Gastrocnemius medialis (tissue), 4 donors: Measurements from ENCODE around the gene ZNF276. TPM values are rescaled to one million over a fixed set of nuclear protein-coding genes. Genes with fewer than 3 reads are reported as not detected.

Experiments used
- ATAC-seq, 2 donors: fragments of 150-250 bp; one replicate each; pipeline ENCODE4 v1.9.1; 2016
- DNase-seq, 2 donors: peaks; one replicate each; pipeline ENCODE4 v3.0.0-alpha.2; 2019
- H3K27ac ChIP-seq, 4 donors: fragments of 200-600 bp; sonication (generic); 1 replicate in 1 of 4; 2 replicates in 3 of 4; pipeline ENCODE4 v1.5.1; 2016 to 2018; ENCODE audit warnings: mild to moderate bottlenecking in 2 of 4, moderate library complexity in 1 of 4
- H3K27me3 ChIP-seq, 3 donors: fragments of 200-600 bp; sonication (generic) in 2 of 3; 1 replicate in 1 of 3; 2 replicates in 2 of 3; pipeline versions ENCODE4 v1.5.1 to v1.6.0; 2016 to 2019; ENCODE audit warnings: mild to moderate bottlenecking in 1 of 3, moderate library complexity in 1 of 3
- H3K36me3 ChIP-seq, 2 donors: fragments of 200-600 bp; sonication (generic) in 1 of 2; one replicate each; pipeline ENCODE4 v1.5.1; 2017 to 2018
- H3K4me1 ChIP-seq, 2 donors: fragments of 200-600 bp; sonication (generic) in 1 of 2; one replicate each; pipeline ENCODE4 v1.5.1; 2016 to 2017; ENCODE audit warnings: mild to moderate bottlenecking in 2 of 2
- H3K4me3 ChIP-seq, 4 donors: fragments of 200-600 bp; sonication (generic) in 3 of 4; 1 replicate in 1 of 4; 2 replicates in 3 of 4; pipeline ENCODE4 v1.5.1; 2016 to 2019; ENCODE audit warnings: mild to moderate bottlenecking in 2 of 4
- H3K9me3 ChIP-seq, 3 donors: fragments of 200-600 bp; sonication (generic) in 2 of 3; 1 replicate in 1 of 3; 2 replicates in 2 of 3; pipeline ENCODE4 v1.5.1; 2016 to 2019
- CTCF ChIP-seq, 5 experiments: fragments of 450-650 bp in 3 of 5; fragments of 200-600 bp in 2 of 5; sonication (generic) in 2 of 5; IDR thresholded peaks in 4 of 5; conservative IDR thresholded peaks in 1 of 5; 1 replicate in 4 of 5; 2 replicates in 1 of 5; pipeline ENCODE4 v1.5.1; 2016 to 2019; ENCODE audit warnings: antibody characterized with exemption in 5 of 5, mild to moderate bottlenecking in 3 of 5, moderate library complexity in 3 of 5
- POLR2A ChIP-seq, 2 donors: fragments of 450-650 bp; IDR thresholded peaks; one replicate each; pipeline ENCODE4 v1.6.1; 2017; ENCODE audit warnings: antibody characterized with exemption in 2 of 2, mild to moderate bottlenecking in 2 of 2, moderate library complexity in 2 of 2
- in situ Hi-C, 4 donors: fragments of 200-750 bp; cut with MboI; loops; one replicate each; pipeline versions ENCODE4 v1.15.0 to v1.8.0; 2017; ENCODE audit warnings: low sequenced_read_pairs in 4 of 4
- intact Hi-C: fragments of 100-400 bp; cut with DNase I; formaldehyde crosslinking; loops from one replicate; pipeline ENCODE4 v1.15.1; 2023; ENCODE audit warnings: low total_unique reads
- total RNA-seq, 4 donors: library from RNA; depleted of rRNA; stranded (reverse); fragments of >200 nt; gene quantifications; one replicate each; pipeline versions ENCODE4 v1.1.0 to v1.2.3, GENCODE V29; 2016

The ZNF276 gene
- total RNA-seq, 4 donors from 2014 or later: 11.1 to 13.6 (median 11.5) TPM

GRCh38 chr16:89738538-89739317 is 17.4 kb downstream of the ZNF276 start:
- H3K9me3 ChIP-seq: no peaks in the 10 kb centered on the region
- ATAC-seq (no peak), DNase-seq (no peak)
- H3K4me1 ChIP-seq: no peaks in the 10 kb centered on the region
- intact Hi-C loops (no loop called here), in situ Hi-C loops (no loop called here)
- no peaks in the 10 kb centered on the region for H3K27me3 ChIP-seq
- peaks cover 0 to 66% of the 10 kb centered on the region in 2 donors for H3K36me3 ChIP-seq
- no peak overlapping the region for H3K27ac ChIP-seq
- no peak overlapping the region for H3K4me3 ChIP-seq
- TF ChIP-seq POLR2A (IDR thresholded peaks at IDR 0.05): no peak
- TF ChIP-seq CTCF (IDR thresholded peaks at IDR 0.05 in 4 of 5, conservative IDR thresholded peaks at IDR 0.05 in 1 of 5): no peak

GRCh38 chr16:89739383-89739782 is 18.0 kb downstream of the ZNF276 start:
- intact Hi-C loops: no loop called here
- in situ Hi-C loops: no loop called here

GRCh38 chr16:89741342-89742014 is 20.1 kb downstream of the ZNF276 start:
- ATAC-seq (no peak), DNase-seq (no peak)
- no peak overlapping the region for H3K4me3 ChIP-seq
- H3K27ac ChIP-seq: no peak overlapping the region
- no peaks in the 10 kb centered on the region for H3K27me3 ChIP-seq
- no peaks in the 10 kb centered on the region for H3K4me1 ChIP-seq
- peaks cover 0 to 41% of the 10 kb centered on the region in 2 donors for H3K36me3 ChIP-seq
- in situ Hi-C loops: no loop called here
- intact Hi-C loops: no loop called here
- no peaks in the 10 kb centered on the region for H3K9me3 ChIP-seq
- TF ChIP-seq POLR2A (IDR thresholded peaks at IDR 0.05) (no peak), CTCF (IDR thresholded peaks at IDR 0.05 in 4 of 5, conservative IDR thresholded peaks at IDR 0.05 in 1 of 5) (no peak)

More at GRCh38 chr16:89739383-89739782, 18.0 kb downstream of the ZNF276 start:
- Histone ChIP-seq H3K27me3 (no peaks in the 10 kb centered on the region), H3K4me1 (no peaks in the 10 kb centered on the region), H3K4me3 (no peak overlapping the region), H3K27ac (no peak overlapping the region), H3K36me3 (peaks cover 0 to 60% of the 10 kb centered on the region in 2 donors), H3K9me3 (no peaks in the 10 kb centered on the region)
- no peak for TF ChIP-seq CTCF (IDR thresholded peaks at IDR 0.05 in 4 of 5, conservative IDR thresholded peaks at IDR 0.05 in 1 of 5)
- TF ChIP-seq POLR2A (IDR thresholded peaks at IDR 0.05): no peak
- no peak for ATAC-seq
- no peak for DNase-seq

- intact Hi-C loops: no loop called here
Observed at GRCh38 chr16:89742948-89743347, 21.6 kb downstream of the ZNF276 start.

More at GRCh38 chr16:89742948-89743347, 21.6 kb downstream of the ZNF276 start:
- Histone ChIP-seq H3K9me3 (no peaks in the 10 kb centered on the region), H3K4me1 (no peaks in the 10 kb centered on the region), H3K4me3 (no peak overlapping the region), H3K27ac (no peak overlapping the region), H3K27me3 (no peaks in the 10 kb centered on the region), H3K36me3 (peaks cover 0 to 26% of the 10 kb centered on the region in 2 donors)
- TF ChIP-seq POLR2A (IDR thresholded peaks at IDR 0.05) (no peak), CTCF (IDR thresholded peaks at IDR 0.05 in 4 of 5, conservative IDR thresholded peaks at IDR 0.05 in 1 of 5) (no peak)
- in situ Hi-C loops: no loop called here
- ATAC-seq (no peak), DNase-seq (no peak)
